ENCODE data around the gene MRPL14.

MRPL14 gene

DNA sequence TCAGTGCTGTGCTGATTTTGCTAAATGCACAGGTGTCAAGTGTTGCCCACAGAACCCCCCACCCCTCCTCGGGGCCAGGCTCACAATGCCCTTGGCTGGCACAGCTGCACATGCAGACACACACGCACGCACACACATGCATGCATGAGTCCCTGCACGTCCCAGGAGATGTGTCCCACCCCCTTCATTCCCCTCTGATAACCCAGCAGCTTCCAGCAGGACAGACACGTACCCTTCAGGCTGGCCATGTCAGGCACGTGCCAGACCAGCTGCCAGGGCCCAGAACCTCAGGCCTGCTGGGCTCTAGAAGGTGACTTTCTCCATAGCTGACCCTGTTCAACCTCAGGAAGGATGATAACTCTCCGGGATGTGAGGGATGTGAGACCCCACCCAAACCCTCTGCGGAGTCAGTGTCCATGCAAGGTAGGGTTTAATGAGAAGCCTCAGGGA, 44.4 kb downstream of the MRPL14 start:
- Histone ChIP-seq H3K36me3 (ENCODE audit: control insufficient read depth, low read length) (no peaks in the 10 kb centered on the region), H3K4me3 (ENCODE audit: low read length) (peak overlapping the region; percentile 44), H3K4me2 (ENCODE audit: low read length) (peak overlapping the region; percentile 31; the same call in 1 of the 2 replicates), H4K20me1 (ENCODE audit: control insufficient read depth, insufficient read depth, low read depth, low read length) (no peaks in the 10 kb centered on the region), H3K4me1 (ENCODE audit: control insufficient read depth, low read length) (peaks cover 40% of the 10 kb centered on the region), H3K9me2 (replicated peaks; ENCODE audit: control insufficient read depth, low read length) (no peaks in the 10 kb centered on the region), H3K79me2 (ENCODE audit: control insufficient read depth, low read length) (no peaks in the 10 kb centered on the region), H3K27ac (ENCODE audit: low read depth, low read length) (no peak overlapping the region), H3F3A (ENCODE audit: control insufficient read depth, insufficient read depth) (no peaks in the 10 kb centered on the region), H3K27me3 (ENCODE audit: control insufficient read depth, low read length) (no peaks in the 10 kb centered on the region), H3K9me3 (ENCODE audit: control insufficient read depth, insufficient read depth, low read length) (no peaks in the 10 kb centered on the region)
- TF ChIP-seq EZH2phosphoT487 (IDR thresholded peaks at IDR 0.05; ENCODE audit: borderline replicate concordance, low read length): no peak
- TF ChIP-seq, protein P1, sequence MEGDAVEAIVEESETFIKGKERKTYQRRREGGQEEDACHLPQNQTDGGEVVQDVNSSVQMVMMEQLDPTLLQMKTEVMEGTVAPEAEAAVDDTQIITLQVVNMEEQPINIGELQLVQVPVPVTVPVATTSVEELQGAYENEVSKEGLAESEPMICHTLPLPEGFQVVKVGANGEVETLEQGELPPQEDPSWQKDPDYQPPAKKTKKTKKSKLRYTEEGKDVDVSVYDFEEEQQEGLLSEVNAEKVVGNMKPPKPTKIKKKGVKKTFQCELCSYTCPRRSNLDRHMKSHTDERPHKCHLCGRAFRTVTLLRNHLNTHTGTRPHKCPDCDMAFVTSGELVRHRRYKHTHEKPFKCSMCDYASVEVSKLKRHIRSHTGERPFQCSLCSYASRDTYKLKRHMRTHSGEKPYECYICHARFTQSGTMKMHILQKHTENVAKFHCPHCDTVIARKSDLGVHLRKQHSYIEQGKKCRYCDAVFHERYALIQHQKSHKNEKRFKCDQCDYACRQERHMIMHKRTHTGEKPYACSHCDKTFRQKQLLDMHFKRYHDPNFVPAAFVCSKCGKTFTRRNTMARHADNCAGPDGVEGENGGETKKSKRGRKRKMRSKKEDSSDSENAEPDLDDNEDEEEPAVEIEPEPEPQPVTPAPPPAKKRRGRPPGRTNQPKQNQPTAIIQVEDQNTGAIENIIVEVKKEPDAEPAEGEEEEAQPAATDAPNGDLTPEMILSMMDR (IDR thresholded peaks at IDR 0.05; ENCODE audit: low read depth, low read length, poor library complexity, severe bottlenecking): no peak

DNA sequence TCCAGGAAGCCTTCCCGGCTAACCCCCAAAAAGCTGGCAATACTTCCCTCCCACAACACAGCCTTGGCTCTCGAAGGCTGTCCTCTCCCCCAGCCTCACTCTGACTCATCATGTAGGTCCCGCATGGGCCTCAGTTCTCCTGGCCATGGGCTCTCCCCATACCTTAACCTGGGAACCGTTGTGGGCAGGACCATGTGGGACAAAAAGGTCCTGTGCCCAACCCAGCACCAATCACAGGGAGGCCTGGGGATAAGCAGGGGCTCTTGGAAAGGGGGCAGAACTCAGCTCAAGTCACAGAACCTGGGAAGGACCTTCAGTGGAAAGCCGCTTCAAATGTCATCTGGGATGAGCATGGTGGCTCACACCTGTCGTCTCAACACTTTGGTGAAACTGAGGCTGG, 45.5 kb downstream of the MRPL14 start:
- Histone ChIP-seq H3K9me2 (replicated peaks; ENCODE audit: control insufficient read depth, low read length) (no peaks in the 10 kb centered on the region), H3K27ac (ENCODE audit: low read depth, low read length) (no peak overlapping the region), H3K4me1 (ENCODE audit: control insufficient read depth, low read length) (peaks cover 49% of the 10 kb centered on the region), H4K20me1 (ENCODE audit: control insufficient read depth, insufficient read depth, low read depth, low read length) (no peaks in the 10 kb centered on the region), H3K79me2 (ENCODE audit: control insufficient read depth, low read length) (no peaks in the 10 kb centered on the region), H3K4me2 (ENCODE audit: low read length) (no peak overlapping the region), H3F3A (ENCODE audit: control insufficient read depth, insufficient read depth) (0 out of 2 replicates have a peak, but pooled peaks cover 2% of the 10 kb centered on the region), H3K36me3 (ENCODE audit: control insufficient read depth, low read length) (no peaks in the 10 kb centered on the region), H3K9me3 (ENCODE audit: control insufficient read depth, insufficient read depth, low read length) (no peaks in the 10 kb centered on the region), H3K4me3 (ENCODE audit: low read length) (no peak overlapping the region), H3K27me3 (ENCODE audit: control insufficient read depth, low read length) (no peaks in the 10 kb centered on the region)
- TF ChIP-seq, protein P1 (IDR thresholded peaks at IDR 0.05; ENCODE audit: low read depth, low read length, poor library complexity, severe bottlenecking): no peak
- TF ChIP-seq EZH2phosphoT487 (IDR thresholded peaks at IDR 0.05; ENCODE audit: borderline replicate concordance, low read length): no peak

DNA sequence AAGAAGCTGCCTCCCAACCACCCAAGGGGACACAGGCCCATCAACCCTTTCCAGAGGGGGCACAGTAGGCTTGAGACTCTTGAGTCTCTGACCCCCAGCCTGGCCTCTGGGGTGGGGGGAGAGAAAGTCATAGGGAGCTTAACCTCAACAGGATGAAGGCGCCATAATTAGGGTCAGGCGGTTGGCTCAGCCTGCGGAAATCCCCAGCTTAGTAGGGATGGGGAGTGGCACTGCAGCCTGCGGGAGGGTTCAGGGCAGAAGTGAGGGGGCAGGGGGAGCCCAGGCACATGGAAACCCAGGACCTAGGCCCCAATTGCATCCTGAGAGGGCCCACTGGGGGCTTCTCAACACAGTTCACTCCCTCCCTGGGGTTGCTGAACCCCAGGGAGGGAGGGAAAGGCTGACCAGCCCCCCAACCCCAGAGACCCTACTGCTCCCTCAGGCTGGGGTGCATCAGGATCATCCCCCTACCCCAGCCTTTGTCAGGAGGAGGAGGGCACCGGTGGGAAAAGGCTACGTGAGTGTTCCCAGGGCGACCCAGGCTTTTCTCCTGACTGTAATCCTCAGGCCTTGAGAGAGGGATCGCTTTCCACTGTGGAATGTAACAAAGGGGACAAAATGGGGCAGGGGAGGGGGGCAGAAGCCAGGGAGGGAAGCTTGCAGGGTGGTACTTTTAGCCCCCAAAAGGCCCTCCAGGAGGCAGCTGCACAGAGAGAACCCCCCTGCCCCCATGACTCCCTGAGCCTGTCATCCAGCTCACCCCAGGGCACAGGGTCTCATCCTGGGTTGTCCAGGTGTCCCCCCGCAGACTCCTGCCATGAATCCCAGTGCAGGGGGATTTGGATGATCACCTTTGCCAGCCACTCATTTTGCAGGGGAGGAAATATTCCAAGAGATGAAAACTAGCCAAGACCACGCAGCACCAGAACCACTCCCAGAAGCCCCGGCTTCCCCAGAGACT, 46.4 kb downstream of the MRPL14 start:
- Histone ChIP-seq H3K4me3 (ENCODE audit: low read length) (no peak overlapping the region), H3K27me3 (ENCODE audit: control insufficient read depth, low read length) (no peaks in the 10 kb centered on the region), H3F3A (ENCODE audit: control insufficient read depth, insufficient read depth) (0 out of 2 replicates have a peak, but pooled peaks cover 2% of the 10 kb centered on the region), H3K36me3 (ENCODE audit: control insufficient read depth, low read length) (no peaks in the 10 kb centered on the region), H3K4me1 (ENCODE audit: control insufficient read depth, low read length) (peaks cover 58% of the 10 kb centered on the region), H4K20me1 (ENCODE audit: control insufficient read depth, insufficient read depth, low read depth, low read length) (no peaks in the 10 kb centered on the region), H3K9me2 (replicated peaks; ENCODE audit: control insufficient read depth, low read length) (no peaks in the 10 kb centered on the region), H3K9me3 (ENCODE audit: control insufficient read depth, insufficient read depth, low read length) (no peaks in the 10 kb centered on the region), H3K79me2 (ENCODE audit: control insufficient read depth, low read length) (no peaks in the 10 kb centered on the region), H3K27ac (ENCODE audit: low read depth, low read length) (no peak overlapping the region), H3K4me2 (ENCODE audit: low read length) (peak overlapping the region; percentile 39)
- TF ChIP-seq, protein P1 (IDR thresholded peaks at IDR 0.05; ENCODE audit: low read depth, low read length, poor library complexity, severe bottlenecking): no peak
- TF ChIP-seq EZH2phosphoT487 (IDR thresholded peaks at IDR 0.05; ENCODE audit: borderline replicate concordance, low read length): no peak
